IMR-90 (cell line): ENCODE results near the gene FOXO3. TPM values are rescaled to one million over a fixed set of nuclear protein-coding genes. Genes with fewer than 3 reads are reported as not detected.
A peak's percentile ranks its signal among the peaks of the same experiment; 100 is the strongest.
"Not testable (repeated sequence)": the region's sequence is repeated elsewhere in the genome, so short reads cannot be mapped to it uniquely, and the experiment has no call there.

Source experiments
- ATAC-seq: fragments of 200-7000 bp; cut with Tn5 transposase; 2 replicates; pipeline ENCODE4 v1.9.1; 2020; ENCODE audit warnings: low read depth, mild to moderate bottlenecking, moderate library complexity
- BruUV-seq: library from RNA; stranded (reverse); fragments of 400-500 nt; replicated peaks from 2 replicates; lab custom pipeline; 2021; lab: Mats Ljungman, UMichigan
- CTCF ChIA-PET: fragments of 300-600 bp; formaldehyde crosslinking; extraction: SDS; loops from one replicate; lab custom pipeline; 2021; ENCODE audit warnings: antibody characterized with exemption; lab: Yijun Ruan, JAX
- POLR2A ChIA-PET: fragments of 300-600 bp; sonication (Branson Sonifier 250); formaldehyde crosslinking; loops from one replicate; lab custom pipeline; 2022; ENCODE audit warnings: antibody characterized with exemption; ENCODE audit not compliant: unreplicated experiment; lab: Charles Lee
- DNase-seq: peaks from one replicate; pipeline ENCODE4 v3.0.0; 2013
- H2AFZ ChIP-seq: replicated peaks from 2 replicates; pipeline ENCODE3; 2013; ENCODE audit warnings: low read length, mild to moderate bottlenecking; ENCODE audit not compliant: poor library complexity
- H2AK5ac ChIP-seq: 2 replicates; pipeline ENCODE4 v1.6.1; 2013; ENCODE audit warnings: low read depth, low read length, inconsistent platforms
- H2AK9ac ChIP-seq: replicated peaks from 2 replicates; pipeline ENCODE3; 2013; ENCODE audit warnings: mild to moderate bottlenecking, low read depth, low read length, moderate library complexity; ENCODE audit not compliant: poor library complexity
- H2BK120ac ChIP-seq: 2 replicates; pipeline ENCODE4 v1.6.1; 2013; ENCODE audit warnings: low read depth, low read length, inconsistent platforms
- H2BK15ac ChIP-seq: 3 replicates; pipeline ENCODE4 v1.6.1; 2013; ENCODE audit warnings: low read depth, low read length, inconsistent platforms
- H2BK20ac ChIP-seq: 2 replicates; pipeline ENCODE4 v1.6.1; 2013; ENCODE audit warnings: low read depth, mild to moderate bottlenecking, inconsistent platforms, low read length, moderate library complexity
- H2BK5ac ChIP-seq: 2 replicates; pipeline ENCODE4 v1.6.1; 2013; ENCODE audit warnings: mild to moderate bottlenecking, low read depth, low read length, inconsistent platforms; ENCODE audit not compliant: poor library complexity, severe bottlenecking
- H3K14ac ChIP-seq: replicated peaks from 2 replicates; pipeline ENCODE4 v1.6.1; 2013; ENCODE audit warnings: low read depth, low read length, inconsistent platforms
- H3K18ac ChIP-seq: 2 replicates; pipeline ENCODE4 v1.6.1; 2013; ENCODE audit warnings: low read depth, low read length, control low read depth
- H3K23ac ChIP-seq: 2 replicates; pipeline ENCODE4 v1.6.1; 2013; ENCODE audit warnings: low read depth, low read length, inconsistent platforms
- H3K27ac ChIP-seq: 2 replicates; pipeline ENCODE4 v1.5.1; 2013; ENCODE audit warnings: mild to moderate bottlenecking, control low read depth, low read length; ENCODE audit not compliant: insufficient read depth
- H3K27me3 ChIP-seq: 2 replicates; pipeline ENCODE4 v1.6.1; 2013; ENCODE audit warnings: low read length; ENCODE audit not compliant: control insufficient read depth, insufficient read depth
- H3K36me3 ChIP-seq: 2 replicates; pipeline ENCODE4 v1.6.1; 2013; ENCODE audit warnings: low read length, mixed read lengths; ENCODE audit not compliant: control insufficient read depth, insufficient read depth
- H3K4ac ChIP-seq: 2 replicates; pipeline ENCODE4 v1.6.1; 2013; ENCODE audit warnings: low read depth, low read length, inconsistent platforms
- H3K4me1 ChIP-seq: 2 replicates; pipeline ENCODE4 v1.6.1; 2013; ENCODE audit warnings: low read length, mixed read lengths; ENCODE audit not compliant: control insufficient read depth, insufficient read depth
- H3K4me2 ChIP-seq: 2 replicates; pipeline ENCODE4 v1.6.1; 2013; ENCODE audit warnings: low read depth, mild to moderate bottlenecking, control low read depth, low read length, moderate library complexity
- H3K4me3 ChIP-seq: 2 replicates; pipeline ENCODE4 v1.5.1; 2013; ENCODE audit warnings: low read depth, mild to moderate bottlenecking, control low read depth, low read length, moderate library complexity; ENCODE audit not compliant: insufficient read depth
- H3K56ac ChIP-seq: 2 replicates; pipeline ENCODE4 v1.6.1; 2013; ENCODE audit warnings: low read length, inconsistent platforms; ENCODE audit not compliant: insufficient read depth; ENCODE audit errors: extremely low read depth
- H3K79me1 ChIP-seq, 2 experiments: 2 replicates each; pipeline ENCODE4 v1.6.1; 2013; ENCODE audit warnings: low read length in 2 of 2, inconsistent platforms in 1 of 2, low read depth in 1 of 2
- H3K9ac ChIP-seq: 2 replicates; pipeline ENCODE4 v1.6.1; 2013; ENCODE audit warnings: low read depth, low read length, control low read depth
- H3K9me1 ChIP-seq: 2 replicates; pipeline ENCODE4 v1.6.1; 2013; ENCODE audit warnings: low read length, inconsistent platforms; ENCODE audit not compliant: insufficient read depth
- H3K9me3 ChIP-seq: 2 replicates; pipeline ENCODE4 v1.6.1; 2013; ENCODE audit warnings: low read length; ENCODE audit not compliant: control insufficient read depth, insufficient read depth
- H4K20me1 ChIP-seq: 2 replicates; pipeline ENCODE4 v1.6.1; 2013; ENCODE audit warnings: low read length, inconsistent platforms; ENCODE audit not compliant: insufficient read depth
- H4K5ac ChIP-seq: 2 replicates; pipeline ENCODE4 v1.6.1; 2013; ENCODE audit warnings: mild to moderate bottlenecking, low read depth, low read length, control low read depth
- H4K8ac ChIP-seq, 2 experiments: 2 replicates each; pipeline ENCODE4 v1.6.1; 2013; ENCODE audit warnings: low read depth in 2 of 2, low read length in 2 of 2, control low read depth in 1 of 2, inconsistent platforms in 1 of 2
- H4K91ac ChIP-seq: 2 replicates; pipeline ENCODE4 v1.6.1; 2013; ENCODE audit warnings: low read depth, low read length, inconsistent platforms; ENCODE audit not compliant: insufficient read depth
- BHLHE40 ChIP-seq: fragments of 150-350 bp; IDR thresholded peaks from 2 replicates; pipeline ENCODE4 v1.6.1; 2016; ENCODE audit warnings: mild to moderate bottlenecking, low read depth, low read length
- CEBPB ChIP-seq: IDR thresholded peaks from 2 replicates; pipeline ENCODE4 v1.6.1; 2012; ENCODE audit warnings: low read depth, low read length, improper control_type of control experiment
- CHD1 ChIP-seq: IDR thresholded peaks from 2 replicates; pipeline ENCODE4 v1.6.1; 2012; ENCODE audit warnings: low read depth, low read length, improper control_type of control experiment
- MAFK ChIP-seq: IDR thresholded peaks from 2 replicates; pipeline ENCODE4 v1.6.1; 2012; ENCODE audit warnings: low read depth, low read length, improper control_type of control experiment
- MXI1 ChIP-seq: IDR thresholded peaks from 2 replicates; pipeline ENCODE4 v1.6.1; 2012; ENCODE audit warnings: low read depth, mild to moderate bottlenecking, low read length, moderate library complexity, borderline replicate concordance
- SMC3 ChIP-seq: fragments of 150-350 bp; IDR thresholded peaks from 2 replicates; pipeline ENCODE4 v1.6.1; 2016; ENCODE audit warnings: low read depth, mild to moderate bottlenecking, antibody characterized with exemption, low read length, moderate library complexity
- WGBS, 2 experiments: methylation state at CpG; one replicate each; pipeline versions ENCODE4 v1.1.5 to v1.1.7; 2013; ENCODE audit warnings: missing lambda C conversion rate in 2 of 2; ENCODE audit not compliant: insufficient read length in 1 of 2; ENCODE audit errors: extremely low coverage in 2 of 2; 5-methylcytosine and 5-hydroxymethylcytosine counted together
- dilution Hi-C: fragments of 300-500 bp; cut with HindIII; formaldehyde crosslinking; loops from one replicate; pipeline ENCODE4 v1.14.3; 2018; ENCODE audit warnings: low sequenced_read_pairs; ENCODE audit not compliant: unreplicated experiment
- in situ Hi-C: fragments of 300-500 bp; cut with MboI; formaldehyde crosslinking; loops from 3 replicates; pipeline ENCODE4 v1.14.3; 2019; ENCODE audit warnings: low sequenced_read_pairs, inconsistent platforms, mixed read lengths
- intact Hi-C: fragments of 100-400 bp; cut with micrococcal nuclease; formaldehyde crosslinking; loops from 2 replicates; pipeline ENCODE4 v1.10.0; 2022
- polyA plus RNA-seq, 3 experiments: library from polyadenylated mRNA; depleted of rRNA; stranded (reverse); fragments of >200 nt; gene quantifications; 2 replicates each; pipeline ENCODE4 v1.2.3, GENCODE V29; 2012; ENCODE audit warnings: low replicate concordance in 1 of 3
- total RNA-seq: library from RNA; depleted of rRNA; stranded (reverse); fragments of >200 nt; gene quantifications from 2 replicates; pipeline ENCODE4 v1.2.3, GENCODE V29; 2012

Gene FOXO3
- total and polyA plus RNA-seq, 2 of the 4 experiments (the other 2 are of a cell fraction), result 17.5 to 38.7 TPM

- WGBS, 2 experiments, result 100% methylated on average over 1 of the region's 2 CpGs; no CpG with 5 or more reads in 1 of the 2 experiments
- Histone ChIP-seq H3K36me3 (peaks cover 1% of the 10 kb centered on the region; the same call in 1 of the 2 replicates), H4K5ac (no peak overlapping the region), H2BK5ac (no peak overlapping the region), H3K4me1 (peaks cover 24% of the 10 kb centered on the region), H3K4me2 (no peak overlapping the region), H4K91ac (no peak overlapping the region), H2BK120ac (no peak overlapping the region), H3K79me1 (peaks cover 60 to 85% of the 10 kb centered on the region in 2 experiments), H3K9ac (no peak overlapping the region), H4K8ac (no peak overlapping the region), H3K27ac (no peak overlapping the region), H3K9me1 (peaks cover 26% of the 10 kb centered on the region), H3K27me3 (no peaks in the 10 kb centered on the region), H2AK5ac (no peak overlapping the region), H3K4me3 (no peak overlapping the region), H2AK9ac (no peak overlapping the region), H2BK15ac (no peak overlapping the region), H3K56ac (no peak overlapping the region), H3K4ac (no peak overlapping the region), H3K14ac (no peak overlapping the region), H2BK20ac (no peak overlapping the region), H3K9me3 (no peaks in the 10 kb centered on the region), H3K23ac (0 out of 2 replicates have a peak overlapping the region, but pooled peaks have one; percentile 4), H4K20me1 (peaks cover 48% of the 10 kb centered on the region), H2AFZ (no peak overlapping the region), H3K18ac (no peak overlapping the region)
- no peak for DNase-seq
- in situ Hi-C loops (no loop called here), intact Hi-C loops (no loop called here), dilution Hi-C loops (no loop called here)
- no TSS peak for BruUV-seq
- ATAC-seq, result no peak
- ChIA-PET CTCF (no interaction called here), POLR2A (no interaction called here)
- no peak for TF ChIP-seq BHLHE40
- no peak for TF ChIP-seq CHD1
- no peak for TF ChIP-seq MAFK
- no peak for TF ChIP-seq MXI1
- no peak for TF ChIP-seq SMC3
- no peak for TF ChIP-seq CEBPB
Observed at GRCh38 chr6:108658174-108658573, 97.5 kb downstream of the FOXO3 start.

GRCh38 chr6:108658785-108659184 is 98.1 kb downstream of the FOXO3 start:
- Histone ChIP-seq H3K79me1 (peaks cover 54 to 79% of the 10 kb centered on the region in 2 experiments), H3K9me1 (peaks cover 20% of the 10 kb centered on the region), H3K4me1 (peaks cover 19% of the 10 kb centered on the region), H4K20me1 (peaks cover 45% of the 10 kb centered on the region)
- H2AK5ac ChIP-seq, H3K18ac ChIP-seq, H3K14ac ChIP-seq, H4K8ac ChIP-seq, H2AK9ac ChIP-seq, H3K56ac ChIP-seq, H3K27me3 ChIP-seq, H2BK5ac ChIP-seq, H3K23ac ChIP-seq, H3K27ac ChIP-seq, intact Hi-C loops, POLR2A ChIA-PET, dilution Hi-C loops, H2BK20ac ChIP-seq, H2AFZ ChIP-seq, ATAC-seq, H3K36me3 ChIP-seq, H3K4me3 ChIP-seq, BruUV-seq, H3K9me3 ChIP-seq, H3K4me2 ChIP-seq, H2BK15ac ChIP-seq, H2BK120ac ChIP-seq, H3K9ac ChIP-seq, H4K5ac ChIP-seq, H3K4ac ChIP-seq, H4K91ac ChIP-seq, in situ Hi-C loops, DNase-seq, CTCF ChIA-PET: not testable (repeated sequence)
- WGBS, 2 experiments, result no CpG with 5 or more reads among the region's 4 CpGs
